Fibroblast of villous mesenchyme (primary cell): ENCODE measurements around the gene MC1R. TPM values are rescaled to one million over a fixed set of nuclear protein-coding genes. Genes with fewer than 3 reads are reported as not detected.
"Not testable (repeated sequence)": the region's sequence is repeated elsewhere in the genome, so short reads cannot be mapped to it uniquely, and the experiment has no call there.

Experiments used
- DNase-seq: peaks from one replicate; pipeline ENCODE4 v3.0.0-alpha.2; 2010; ENCODE audit warnings: low read depth
- H3K4me3 ChIP-seq: 2 replicates; pipeline ENCODE4 v1.5.1; 2011; ENCODE audit warnings: low read depth, mild to moderate bottlenecking, low read length
- total RNA-seq: library from RNA; depleted of rRNA; stranded (reverse); fragments of >200 nt; gene quantifications from 2 replicates; pipeline ENCODE4 v1.2.3, GENCODE V29; 2012
- TF ChIP-seq, protein P1 (sequence below): IDR thresholded peaks from 2 replicates; pipeline ENCODE4 v1.5.1; 2012; ENCODE audit warnings: low read depth, mild to moderate bottlenecking, low read length; ENCODE audit not compliant: insufficient read depth

MC1R gene
- total RNA-seq, 1 donor = 3.9 TPM

DNA sequence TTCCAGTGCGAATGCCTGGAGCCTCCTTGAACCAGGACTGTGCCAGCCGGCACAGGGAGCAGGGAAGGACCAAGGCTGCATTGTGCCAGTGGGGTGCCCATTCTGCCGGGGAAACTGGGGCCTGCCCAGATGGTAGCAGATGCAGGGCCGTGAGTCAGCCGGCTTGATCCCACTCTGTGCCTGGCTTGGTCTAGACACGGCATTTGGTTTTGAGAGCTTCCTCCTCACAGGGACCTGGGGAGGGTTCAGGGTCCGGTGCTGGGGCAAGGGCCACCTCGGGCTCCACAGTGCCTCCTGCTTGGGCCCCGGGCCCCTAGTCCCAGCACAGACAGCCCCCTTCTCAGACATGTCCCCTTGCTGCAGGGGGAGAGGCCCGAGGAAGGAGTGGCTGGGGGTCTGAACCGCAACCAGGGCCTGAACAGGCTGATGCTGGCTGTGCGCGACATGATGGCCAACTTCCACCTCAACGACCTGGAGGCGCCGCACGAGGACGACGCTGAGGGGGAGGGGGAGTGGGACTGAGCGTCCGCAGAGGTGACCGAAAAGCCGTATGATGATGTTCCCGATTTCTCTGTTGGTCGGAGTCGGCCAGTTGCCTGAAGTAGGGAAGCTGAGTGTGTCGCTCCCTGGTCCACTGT lies 7.8 kb upstream of the MC1R start:
- H3K4me3 ChIP-seq = no peak overlapping the region
- no peak for DNase-seq
- TF ChIP-seq, protein P1, sequence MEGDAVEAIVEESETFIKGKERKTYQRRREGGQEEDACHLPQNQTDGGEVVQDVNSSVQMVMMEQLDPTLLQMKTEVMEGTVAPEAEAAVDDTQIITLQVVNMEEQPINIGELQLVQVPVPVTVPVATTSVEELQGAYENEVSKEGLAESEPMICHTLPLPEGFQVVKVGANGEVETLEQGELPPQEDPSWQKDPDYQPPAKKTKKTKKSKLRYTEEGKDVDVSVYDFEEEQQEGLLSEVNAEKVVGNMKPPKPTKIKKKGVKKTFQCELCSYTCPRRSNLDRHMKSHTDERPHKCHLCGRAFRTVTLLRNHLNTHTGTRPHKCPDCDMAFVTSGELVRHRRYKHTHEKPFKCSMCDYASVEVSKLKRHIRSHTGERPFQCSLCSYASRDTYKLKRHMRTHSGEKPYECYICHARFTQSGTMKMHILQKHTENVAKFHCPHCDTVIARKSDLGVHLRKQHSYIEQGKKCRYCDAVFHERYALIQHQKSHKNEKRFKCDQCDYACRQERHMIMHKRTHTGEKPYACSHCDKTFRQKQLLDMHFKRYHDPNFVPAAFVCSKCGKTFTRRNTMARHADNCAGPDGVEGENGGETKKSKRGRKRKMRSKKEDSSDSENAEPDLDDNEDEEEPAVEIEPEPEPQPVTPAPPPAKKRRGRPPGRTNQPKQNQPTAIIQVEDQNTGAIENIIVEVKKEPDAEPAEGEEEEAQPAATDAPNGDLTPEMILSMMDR = no peak

DNA sequence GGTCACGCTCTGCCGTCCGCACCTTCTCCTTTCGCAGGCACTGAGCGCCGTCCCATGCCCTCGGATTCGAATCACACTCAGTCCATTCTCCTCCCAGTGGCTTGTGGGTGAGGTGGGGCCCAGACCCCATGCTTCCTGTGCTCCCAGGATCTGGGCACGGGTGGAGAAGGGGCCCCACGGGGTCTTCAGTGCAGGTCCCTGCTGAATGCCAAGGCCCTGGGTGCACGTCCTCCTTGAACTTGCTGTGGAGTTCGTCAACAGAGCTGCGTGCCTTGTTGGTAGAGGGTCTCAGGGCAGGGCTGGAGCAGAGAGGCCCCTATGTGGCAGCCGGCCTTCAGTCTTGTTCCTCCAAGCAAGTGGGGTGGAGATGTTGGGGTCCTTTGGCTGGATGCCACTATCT lies 7.3 kb upstream of the MC1R start:
- H3K4me3 ChIP-seq = no peak overlapping the region
- DNase-seq = no peak
- TF ChIP-seq, protein P1 = no peak

DNA sequence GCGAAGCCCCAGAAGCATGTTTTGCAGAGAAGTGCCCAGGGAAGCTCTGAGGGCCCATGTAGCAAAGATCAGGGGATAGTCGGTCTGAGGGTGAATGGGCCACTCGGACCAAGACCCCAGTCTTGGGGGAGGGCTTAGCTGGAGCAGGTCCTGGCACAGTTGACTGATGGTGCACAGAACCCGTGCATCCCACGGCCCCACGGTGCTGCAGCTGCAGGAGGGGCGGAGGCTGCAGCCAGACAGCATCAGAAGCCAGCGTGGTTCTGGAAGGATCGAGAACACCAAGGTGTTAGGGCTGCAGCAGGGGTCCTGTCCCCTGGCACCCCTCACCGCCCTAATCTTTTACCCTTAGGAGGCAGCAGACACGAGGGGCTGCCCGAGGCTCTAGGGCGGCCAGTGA lies 6.5 kb upstream of the MC1R start:
- no peak for DNase-seq

DNA sequence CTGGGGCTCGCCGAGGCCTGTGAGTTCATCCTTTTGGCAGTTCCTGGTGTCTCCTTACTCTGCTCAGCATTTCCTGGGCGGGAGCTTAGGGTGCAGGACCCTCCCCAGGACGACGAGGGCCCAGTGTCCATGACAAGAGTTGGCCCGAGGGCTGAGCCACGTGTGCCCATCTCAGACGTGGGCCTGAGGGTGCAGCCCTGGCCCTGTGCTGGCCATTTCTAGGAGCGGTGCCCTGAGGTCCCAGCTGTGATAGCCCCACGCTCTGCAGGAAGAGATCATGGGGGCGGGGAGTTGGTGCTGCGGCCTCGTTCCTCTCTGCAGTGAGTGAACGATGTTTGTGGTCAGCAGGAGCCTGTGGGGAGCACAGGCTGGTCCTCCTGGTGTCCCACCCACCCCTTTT lies 6.0 kb upstream of the MC1R start:
- DNase-seq = no peak
- no peak overlapping the region for H3K4me3 ChIP-seq
- TF ChIP-seq, protein P1 = no peak

More for the DNA sequence above, 6.5 kb upstream of the MC1R start:
- no peak overlapping the region for H3K4me3 ChIP-seq
- TF ChIP-seq, protein P1 = no peak

DNA sequence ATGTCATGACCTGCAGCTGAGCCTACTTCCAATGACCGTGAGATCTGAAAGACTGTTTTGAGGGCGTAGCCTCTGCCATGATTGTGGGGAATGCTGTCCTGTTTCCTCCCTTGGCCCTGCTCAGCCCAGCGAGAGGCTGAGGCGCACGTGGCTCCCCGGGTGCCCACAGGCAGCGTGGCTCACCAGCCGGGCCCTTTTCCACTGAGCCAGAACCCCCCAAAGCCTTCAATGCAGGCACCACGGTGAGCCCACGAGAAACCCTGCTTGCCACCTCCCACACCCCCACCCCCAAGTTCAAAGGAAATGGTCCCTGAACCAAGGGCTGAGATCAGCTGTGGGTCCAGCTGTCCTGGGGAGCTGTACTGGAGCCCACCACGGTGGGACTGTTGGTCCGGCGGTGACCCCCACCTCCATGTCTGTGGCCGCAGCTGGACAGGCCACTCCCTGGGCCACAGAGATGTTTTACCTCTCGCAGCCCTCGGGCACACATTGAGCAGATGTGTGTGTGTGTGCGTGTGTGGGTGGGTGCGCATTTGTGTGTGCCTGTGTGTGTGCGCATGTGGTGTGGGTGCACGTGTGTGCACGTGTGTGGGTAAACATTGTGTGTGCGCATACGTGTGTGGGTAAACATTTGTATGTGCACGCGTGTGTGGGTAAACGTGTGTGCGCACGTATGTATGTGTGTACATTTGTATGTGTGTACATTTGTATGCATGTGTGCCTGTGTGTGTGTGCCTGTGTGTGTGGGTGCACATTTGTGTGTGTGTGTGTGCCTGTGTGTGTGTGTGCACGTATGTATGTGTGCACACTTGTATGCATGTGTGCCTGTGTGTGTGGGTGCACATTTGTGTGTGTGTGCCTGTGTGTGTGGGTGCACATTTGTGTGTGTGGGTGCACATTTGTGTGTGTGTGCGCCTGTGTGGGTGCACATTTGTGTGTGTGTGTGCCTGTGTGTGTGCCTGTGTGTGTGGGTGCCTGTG lies 5.0 kb upstream of the MC1R start:
- TF ChIP-seq, protein P1 = no peak
- no peak overlapping the region for H3K4me3 ChIP-seq
- DNase-seq = no peak

DNA sequence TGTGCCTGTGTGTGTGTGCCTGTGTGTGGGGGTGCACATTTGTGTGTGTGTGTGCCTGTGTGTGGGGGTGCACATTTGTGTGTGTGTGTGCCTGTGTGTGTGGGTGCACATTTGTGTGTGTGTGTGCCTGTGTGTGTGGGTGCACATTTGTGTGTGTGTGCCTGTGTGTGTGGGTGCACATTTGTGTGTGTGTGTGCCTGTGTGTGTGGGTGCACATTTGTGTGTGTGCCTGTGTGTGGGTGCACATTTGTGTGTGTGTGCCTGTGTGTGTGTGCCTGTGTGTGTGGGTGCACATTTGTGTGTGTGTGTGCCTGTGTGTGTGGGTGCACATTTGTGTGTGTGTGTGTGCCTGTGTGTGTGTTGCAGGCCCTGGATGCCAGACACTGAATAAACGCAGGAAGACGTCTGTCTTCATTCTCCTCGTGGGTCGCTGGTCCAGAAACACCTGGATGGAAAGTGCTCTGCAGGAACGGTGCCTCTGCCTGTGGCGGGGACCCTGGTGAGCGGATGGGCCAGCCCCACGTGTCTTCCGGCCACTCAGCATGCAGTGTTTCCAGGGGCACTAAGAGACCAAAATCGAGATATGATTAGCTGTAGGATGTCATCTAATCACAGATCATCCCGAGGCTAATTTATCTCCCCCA lies 3.9 kb upstream of the MC1R start:
- not testable (repeated sequence) for DNase-seq, H3K4me3 ChIP-seq
